ENCODE measurements around the gene PCYOX1L.

GRCh38 chr5:149314571-149315111 is 43.2 kb upstream of the PCYOX1L start:
- TF ChIP-seq CSRNP3 (CRISPR knock-in tag; IDR thresholded peaks at IDR 0.05): no peak
- TF ChIP-seq, protein P1, sequence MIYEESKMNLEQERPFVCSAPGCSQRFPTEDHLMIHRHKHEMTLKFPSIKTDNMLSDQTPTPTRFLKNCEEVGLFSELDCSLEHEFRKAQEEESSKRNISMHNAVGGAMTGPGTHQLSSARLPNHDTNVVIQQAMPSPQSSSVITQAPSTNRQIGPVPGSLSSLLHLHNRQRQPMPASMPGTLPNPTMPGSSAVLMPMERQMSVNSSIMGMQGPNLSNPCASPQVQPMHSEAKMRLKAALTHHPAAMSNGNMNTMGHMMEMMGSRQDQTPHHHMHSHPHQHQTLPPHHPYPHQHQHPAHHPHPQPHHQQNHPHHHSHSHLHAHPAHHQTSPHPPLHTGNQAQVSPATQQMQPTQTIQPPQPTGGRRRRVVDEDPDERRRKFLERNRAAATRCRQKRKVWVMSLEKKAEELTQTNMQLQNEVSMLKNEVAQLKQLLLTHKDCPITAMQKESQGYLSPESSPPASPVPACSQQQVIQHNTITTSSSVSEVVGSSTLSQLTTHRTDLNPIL (CRISPR knock-in tag; IDR thresholded peaks at IDR 0.05; ENCODE audit: low read depth): no peak
- no peak for TF ChIP-seq ARNTL (CRISPR knock-in tag; IDR thresholded peaks at IDR 0.05; ENCODE audit: borderline replicate concordance, low read depth)
- no peak for TF ChIP-seq ZNF70 (CRISPR knock-in tag; IDR thresholded peaks at IDR 0.05)
- no peak for TF ChIP-seq TSHZ2 (CRISPR knock-in tag; IDR thresholded peaks at IDR 0.05)
- no peak for TF ChIP-seq PATZ1 (CRISPR knock-in tag; IDR thresholded peaks at IDR 0.05; ENCODE audit: borderline replicate concordance)
- no peak for TF ChIP-seq CSDC2 (CRISPR knock-in tag; IDR thresholded peaks at IDR 0.05)
- TF ChIP-seq ZNF565 (CRISPR knock-in tag; conservative IDR thresholded peaks at IDR 0.05; ENCODE audit: low read depth): no peak
- no peak for TF ChIP-seq ZC3H10 (CRISPR knock-in tag; IDR thresholded peaks at IDR 0.05)

Data from SK-N-SH treated with all-trans-retinoic acid at 6 μM for 48 hours (cell line).